ENCODE measurements around the gene CPZ. TPM values are rescaled to one million over a fixed set of nuclear protein-coding genes. Genes with fewer than 3 reads are reported as not detected.

Gene CPZ
- total RNA-seq, 1 donor from 2014 or later: not detected

DNA sequence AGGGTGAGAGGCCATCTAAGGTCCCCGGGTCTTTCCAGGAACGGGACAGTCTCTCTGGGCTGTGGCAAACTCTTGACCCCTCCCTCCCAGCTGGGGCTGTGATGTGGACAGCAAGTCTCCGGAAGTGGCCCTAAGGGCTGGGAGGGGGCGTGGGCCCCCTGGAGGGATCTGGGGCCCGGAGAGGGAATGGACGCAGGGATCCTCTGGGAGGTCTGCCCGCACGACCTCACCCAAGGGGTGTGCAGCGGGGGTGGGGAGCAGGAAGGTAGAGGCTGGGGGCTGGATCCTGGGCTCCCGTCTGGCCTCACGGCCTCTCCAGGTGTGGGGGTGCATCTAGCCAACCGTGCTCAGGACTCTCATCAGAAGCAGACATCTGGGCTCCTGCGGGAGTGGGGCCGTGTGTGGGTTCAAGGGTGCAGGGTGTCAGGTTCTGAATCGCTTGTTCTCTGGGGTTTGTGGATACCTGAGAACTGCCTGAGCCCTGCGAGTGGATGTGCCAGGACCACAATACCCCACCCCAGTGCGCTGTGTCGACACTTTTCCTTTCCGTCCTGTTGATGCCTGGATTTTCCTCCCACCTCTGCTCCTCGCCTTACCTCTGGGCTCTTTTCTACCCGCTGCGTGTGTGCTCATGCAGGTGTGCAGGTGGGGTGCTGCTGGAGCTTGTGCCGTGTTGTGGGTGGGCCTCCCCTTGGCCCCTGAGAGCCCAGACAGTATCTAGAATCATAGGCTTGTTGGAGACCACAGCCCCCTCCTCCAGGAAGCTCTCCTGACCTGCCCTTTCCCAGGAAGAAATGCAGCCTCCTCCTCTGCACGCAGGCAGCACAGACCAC is 915 bp downstream of the CPZ start:
- no peak for DNase-seq (ENCODE audit: low read depth in 2 of 2)

DNA sequence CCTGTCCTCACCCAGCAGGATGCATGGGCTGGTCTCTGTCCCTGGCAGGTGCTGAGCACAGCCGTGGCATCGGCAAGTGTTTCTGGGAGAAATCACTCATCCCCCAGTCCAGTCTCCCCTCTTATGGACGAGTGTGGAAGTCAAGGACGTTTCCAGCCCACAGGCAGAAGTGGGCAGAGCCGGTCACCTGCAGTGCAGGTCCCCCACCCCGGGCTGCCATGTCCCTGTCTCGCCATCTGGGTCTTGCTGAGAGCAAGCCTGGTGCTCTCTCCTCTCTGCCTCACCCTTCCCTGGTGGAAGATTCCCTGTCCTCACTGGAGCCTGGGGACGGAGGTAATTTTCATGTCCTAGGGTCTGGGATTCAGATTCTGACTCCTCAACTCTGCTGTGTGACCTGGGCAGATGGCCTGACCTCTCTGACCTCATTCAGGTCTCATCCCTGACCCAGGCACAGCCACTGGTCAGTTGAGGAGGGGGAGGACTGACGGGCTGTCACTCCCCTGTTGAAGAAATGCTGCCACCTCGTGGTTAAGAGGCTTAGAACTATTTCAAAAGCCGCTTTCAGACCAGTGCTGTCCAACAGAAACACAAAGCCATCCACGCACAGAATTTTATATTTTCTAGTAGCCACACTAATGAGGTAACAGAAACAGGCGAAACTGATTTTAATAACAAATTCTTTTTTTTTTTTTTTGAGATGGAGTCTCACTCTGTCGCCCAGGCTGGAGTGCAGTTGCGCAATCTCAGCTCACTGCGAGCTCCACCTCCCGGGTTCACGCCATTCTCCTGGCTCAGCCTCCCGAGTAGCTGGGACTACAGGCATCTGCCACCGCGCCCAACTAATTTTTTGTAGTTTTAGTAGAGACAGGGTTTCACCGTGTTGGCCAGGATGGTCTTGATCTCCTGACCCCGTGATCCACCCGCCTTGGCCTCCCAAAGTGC is 1.8 kb downstream of the CPZ start:
- peak; percentile 52 to 71 for DNase-seq (ENCODE audit: low read depth in 2 of 2)

DNA sequence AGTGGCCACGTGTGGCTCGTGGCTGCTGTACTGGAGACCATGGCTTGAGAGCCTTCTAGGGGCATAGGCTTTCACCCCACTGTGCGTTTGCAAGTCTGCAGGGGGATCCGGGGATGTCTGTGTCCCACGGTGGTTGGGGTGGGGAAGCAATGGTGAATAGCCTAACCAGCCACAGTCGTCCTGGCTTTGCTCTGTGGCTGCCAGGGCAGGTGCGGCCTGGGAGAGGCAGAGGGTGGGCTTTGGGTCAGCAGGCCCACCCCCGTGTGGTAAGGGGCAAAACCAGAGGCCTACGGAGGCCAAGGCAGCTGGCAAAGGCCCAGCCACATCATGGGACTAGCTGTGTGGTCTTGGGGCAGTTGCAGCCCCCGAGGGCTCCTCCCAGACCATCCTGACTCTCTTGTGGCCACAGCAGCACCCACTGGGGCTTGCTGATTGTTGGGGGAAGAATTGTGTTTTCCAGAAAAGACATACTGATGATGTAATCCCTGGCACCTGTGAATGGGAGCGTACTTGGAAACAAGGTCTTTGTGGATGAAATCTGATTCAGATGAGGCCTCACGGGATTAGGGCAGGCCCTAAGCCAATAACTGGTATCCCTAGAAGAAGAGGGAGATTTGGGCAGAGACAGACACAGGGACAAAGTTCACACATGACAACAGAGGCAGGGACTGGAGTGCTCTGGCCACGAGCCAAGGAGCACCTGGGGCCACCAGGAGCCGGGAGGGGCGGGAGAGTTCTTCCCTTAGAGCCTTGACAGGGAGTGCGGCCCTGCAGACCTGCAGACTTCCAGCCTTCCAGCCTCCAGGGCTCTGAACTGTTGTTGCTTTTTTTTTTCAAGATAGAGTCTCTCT is 2.9 kb downstream of the CPZ start:
- no peak for DNase-seq (ENCODE audit: low read depth in 2 of 2)

DNA sequence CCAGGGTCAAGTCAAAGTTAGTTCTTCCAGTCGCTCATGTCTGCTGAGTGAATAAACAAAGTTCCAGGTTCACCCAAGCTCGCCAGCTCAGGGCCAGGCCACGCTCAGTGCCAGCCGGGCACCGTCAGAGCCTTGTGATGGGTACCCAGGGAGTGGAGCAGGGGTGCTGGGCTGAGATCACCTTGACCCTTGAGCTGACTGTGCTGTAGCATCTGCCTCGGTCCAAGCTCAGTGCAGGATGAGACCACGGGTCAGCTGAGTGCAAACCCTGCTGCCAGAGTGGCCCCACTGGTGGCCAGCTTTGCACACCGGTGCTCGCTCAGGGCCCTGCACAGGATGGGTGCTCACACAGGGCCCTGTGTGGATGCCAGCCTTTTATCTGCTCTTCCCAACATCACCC is 4.3 kb downstream of the CPZ start:
- DNase-seq (ENCODE audit: low read depth in 2 of 2): no peak

DNA sequence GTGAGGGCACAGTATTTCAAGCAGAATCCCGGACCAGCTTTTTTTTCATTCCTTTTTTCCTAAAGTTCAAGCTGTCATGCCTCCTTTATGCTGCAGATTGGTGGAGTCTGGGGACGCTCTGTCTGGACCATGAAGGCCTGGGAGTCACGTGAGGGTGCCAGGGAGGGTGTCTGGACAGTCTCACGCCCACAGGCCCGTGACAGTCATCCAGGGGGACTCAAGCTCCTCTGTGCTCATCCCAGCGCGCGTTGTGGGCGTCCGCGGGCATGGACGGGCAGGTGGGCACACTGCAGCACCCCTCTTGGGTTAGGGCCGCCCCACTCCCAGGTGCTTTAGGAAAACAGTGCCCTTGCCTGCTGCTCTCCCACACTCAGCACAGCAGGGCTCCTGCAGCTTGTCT is 4.8 kb downstream of the CPZ start:
- DNase-seq (ENCODE audit: low read depth in 2 of 2): no peak

DNA sequence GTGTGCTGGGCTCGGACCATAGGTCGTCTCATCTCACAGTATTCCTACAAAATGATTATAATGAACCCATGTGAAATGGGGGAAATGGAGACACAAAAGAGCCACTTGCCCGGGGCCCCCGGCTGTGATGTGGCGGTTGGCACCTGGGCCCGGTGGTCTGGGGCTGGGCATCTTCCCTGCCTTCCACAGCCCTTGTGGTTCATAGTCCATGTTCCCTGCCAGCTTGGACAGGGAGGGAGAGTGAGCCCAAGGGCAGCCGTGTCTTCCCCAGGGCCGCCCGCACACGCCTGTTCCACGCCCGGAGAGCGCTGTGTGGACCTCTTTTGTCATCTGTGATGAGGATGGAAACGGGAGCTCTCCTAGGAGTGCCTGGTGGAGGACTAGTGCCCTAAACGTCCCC is 5.2 kb downstream of the CPZ start:
- DNase-seq (ENCODE audit: low read depth in 2 of 2): no peak

DNA sequence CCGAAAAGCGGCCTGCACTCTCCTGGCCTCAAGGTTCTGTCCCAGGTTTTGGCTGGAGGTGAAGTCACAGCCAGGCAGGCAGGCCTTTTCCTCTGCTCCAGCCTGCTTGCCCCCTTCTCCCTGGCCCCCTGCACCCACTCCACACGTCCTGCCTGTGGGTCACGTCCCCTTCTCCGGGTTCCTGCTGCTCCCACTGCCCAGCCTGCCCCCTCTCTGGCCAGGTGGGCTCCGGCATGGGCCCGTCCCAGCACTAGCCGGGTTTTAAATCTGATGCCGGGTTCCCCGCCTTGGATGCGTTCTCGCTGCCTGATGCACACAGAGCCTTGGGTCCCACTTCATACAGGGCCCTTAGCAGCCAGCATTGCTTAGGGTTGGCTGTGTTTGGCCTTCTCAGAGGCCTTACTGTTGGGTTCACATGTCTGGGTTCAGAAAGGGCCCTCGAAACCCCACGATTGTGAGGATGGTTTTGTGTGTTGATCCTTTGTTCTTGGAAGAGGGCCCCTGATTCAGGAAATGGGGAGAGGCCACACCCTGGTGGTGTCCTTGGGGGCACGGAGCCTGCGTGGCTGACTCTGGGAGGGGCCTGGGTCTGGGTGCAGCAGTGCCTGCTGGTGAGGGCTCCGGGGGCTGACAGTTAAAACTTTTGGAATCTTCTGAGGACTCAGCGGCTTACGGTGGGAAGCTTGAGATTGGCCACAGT is 6.0 kb downstream of the CPZ start:
- no peak for DNase-seq (ENCODE audit: low read depth in 2 of 2)

DNA sequence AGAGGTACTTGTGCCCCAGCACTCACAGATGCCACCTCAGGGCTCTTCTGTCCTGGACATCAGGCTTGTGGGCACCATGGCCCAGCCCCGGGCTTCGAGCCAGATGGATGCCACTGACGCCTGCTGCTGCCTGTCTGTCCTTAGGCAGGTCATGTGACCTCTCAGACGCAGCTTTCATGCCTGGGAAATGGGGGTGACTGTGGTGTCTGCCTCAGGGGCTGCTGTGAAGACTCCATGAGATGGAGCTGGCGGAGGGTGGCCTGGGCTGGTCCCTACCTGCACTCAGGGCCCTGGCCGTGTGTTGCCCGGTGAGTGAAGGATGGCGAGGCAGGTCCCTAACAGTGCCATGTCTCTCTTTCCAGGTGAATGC is 6.5 kb downstream of the CPZ start:
- no peak for DNase-seq (ENCODE audit: low read depth in 2 of 2)

DNA sequence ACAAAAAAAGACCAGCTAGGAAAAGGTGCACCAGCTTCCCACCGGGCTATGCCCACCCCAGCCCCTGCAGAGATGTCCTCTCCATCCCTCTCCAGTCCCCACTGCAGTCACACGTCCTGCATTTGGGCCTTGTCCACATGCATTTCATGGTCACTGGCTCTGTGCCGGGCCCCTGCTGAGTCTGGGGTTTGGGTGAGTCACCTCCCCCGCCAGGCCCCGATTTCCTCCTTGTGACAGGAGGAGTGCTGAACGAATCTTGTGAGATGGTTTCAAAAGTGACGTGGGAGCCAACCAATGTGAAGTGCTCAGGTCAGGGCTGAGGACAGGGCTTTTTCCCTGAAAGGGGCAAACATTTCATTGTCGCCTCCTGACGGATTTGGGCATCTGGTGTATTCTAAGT is 7.1 kb downstream of the CPZ start:
- DNase-seq (ENCODE audit: low read depth in 2 of 2): no peak

DNA sequence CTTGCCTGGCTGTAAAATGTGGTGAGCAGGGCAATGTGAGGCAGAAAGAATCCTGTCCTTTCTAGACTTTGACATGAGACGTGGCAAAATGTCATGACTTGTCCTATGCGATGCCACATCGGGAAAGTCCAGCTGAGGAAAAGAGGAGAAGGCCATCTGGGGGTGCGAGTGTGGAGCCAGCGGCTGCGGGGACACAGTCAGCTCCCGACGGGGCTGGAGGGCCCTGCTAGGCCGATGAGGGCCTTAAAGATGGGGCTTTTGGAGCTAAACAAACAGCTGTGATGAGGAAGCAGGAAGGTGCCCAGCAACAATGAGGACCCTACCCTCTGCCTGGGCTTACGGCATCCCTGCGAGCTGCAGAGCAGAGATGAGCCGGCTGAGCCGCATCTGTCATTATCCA is 7.7 kb downstream of the CPZ start:
- DNase-seq (ENCODE audit: low read depth in 2 of 2): no peak

DNA sequence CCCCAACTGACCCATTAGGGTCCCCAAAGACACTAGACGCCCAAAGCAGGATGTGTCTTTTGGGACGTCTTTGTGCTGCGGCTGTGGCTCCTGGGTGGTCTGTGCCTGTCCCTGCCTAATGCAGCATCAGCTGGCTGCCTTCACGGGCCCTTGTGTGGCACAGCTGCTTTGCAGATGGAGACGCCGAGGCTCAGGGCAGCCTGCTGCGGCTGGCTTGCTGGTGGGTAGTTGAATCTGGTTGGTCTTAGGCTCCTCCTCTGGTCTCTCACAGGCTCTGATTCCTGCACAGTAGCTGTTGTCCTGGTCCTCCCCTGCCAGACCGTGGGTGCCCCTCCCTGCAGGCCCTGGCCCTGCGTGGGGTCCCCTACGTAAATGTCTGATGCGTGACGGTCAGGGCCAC is 8.1 kb downstream of the CPZ start:
- DNase-seq (ENCODE audit: low read depth in 2 of 2): no peak

DNA sequence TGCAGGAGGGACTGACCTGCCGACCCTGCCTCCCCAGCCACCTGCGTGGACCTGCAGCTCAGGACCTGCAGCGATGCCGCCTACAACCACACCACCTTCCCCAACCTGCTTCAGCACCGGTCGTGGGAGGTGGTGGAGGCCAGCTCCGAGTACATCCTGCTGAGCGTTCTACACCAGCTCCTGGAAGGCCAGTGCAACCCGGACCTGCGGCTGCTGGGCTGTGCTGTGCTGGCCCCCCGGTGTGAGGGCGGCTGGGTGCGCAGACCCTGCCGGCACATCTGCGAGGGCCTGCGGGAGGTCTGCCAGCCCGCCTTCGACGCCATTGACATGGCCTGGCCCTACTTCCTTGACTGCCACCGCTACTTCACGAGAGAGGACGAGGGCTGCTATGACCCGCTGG is 8.5 kb downstream of the CPZ start:
- DNase-seq (ENCODE audit: low read depth in 2 of 2): no peak

DNA sequence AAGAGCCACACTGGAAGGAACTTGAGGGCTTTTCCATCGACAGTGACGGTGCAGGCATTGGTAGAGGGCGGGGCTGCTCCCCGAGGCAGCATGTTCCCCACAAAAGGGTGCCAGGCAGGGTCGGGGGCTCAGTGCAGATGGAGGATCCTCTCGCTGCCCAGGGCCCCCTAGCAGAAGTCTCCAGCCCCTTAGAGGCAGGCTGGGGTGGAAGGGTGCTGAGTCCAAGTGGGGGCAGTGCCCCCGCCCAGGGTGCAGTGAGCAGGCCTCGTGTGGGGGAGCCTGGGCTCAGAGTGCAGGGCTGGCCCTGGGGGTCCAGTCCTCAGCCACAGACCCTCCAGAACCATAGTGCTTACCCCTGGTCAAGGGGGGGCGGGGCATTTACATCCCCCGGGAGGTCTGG is 9.0 kb downstream of the CPZ start:
- no peak for DNase-seq (ENCODE audit: low read depth in 2 of 2)

DNA sequence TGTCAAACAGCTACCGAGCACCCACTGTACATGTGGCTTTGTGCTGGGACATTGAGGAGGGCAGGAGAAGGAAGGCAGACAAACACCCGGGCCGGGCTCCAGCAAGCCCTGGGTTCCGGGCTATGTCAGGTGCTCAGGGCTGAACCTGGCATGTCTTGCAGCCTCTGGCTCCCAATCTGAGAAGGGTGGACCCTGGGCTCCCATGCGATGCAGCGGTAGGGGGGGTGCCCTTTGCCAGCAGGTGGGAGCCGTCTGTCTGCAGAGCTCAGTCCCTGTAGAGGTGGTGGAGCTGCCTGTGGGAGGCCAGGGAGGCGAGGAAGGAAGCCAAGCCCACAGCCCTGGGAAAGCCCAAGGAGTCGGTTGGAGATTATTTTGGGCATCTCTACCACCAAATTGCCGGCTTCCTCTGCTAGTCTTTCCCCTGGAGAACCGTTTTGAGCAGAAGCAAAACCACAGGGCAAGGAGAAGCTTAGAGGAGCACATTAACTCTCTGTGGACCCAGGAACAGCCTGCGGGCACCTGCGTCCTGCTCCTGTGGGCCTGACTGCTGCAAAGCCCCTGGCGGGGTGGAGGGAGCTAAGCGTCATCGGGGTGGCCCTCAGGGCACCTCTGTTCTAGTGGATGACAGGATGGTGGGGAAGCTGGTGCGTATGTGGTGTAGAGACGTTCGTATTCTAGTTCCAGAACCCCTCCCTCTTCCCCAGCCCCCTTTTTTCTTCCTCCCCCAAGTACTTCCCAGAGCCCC is 10.3 kb downstream of the CPZ start:
- DNase-seq (ENCODE audit: low read depth in 2 of 2): no peak

DNA sequence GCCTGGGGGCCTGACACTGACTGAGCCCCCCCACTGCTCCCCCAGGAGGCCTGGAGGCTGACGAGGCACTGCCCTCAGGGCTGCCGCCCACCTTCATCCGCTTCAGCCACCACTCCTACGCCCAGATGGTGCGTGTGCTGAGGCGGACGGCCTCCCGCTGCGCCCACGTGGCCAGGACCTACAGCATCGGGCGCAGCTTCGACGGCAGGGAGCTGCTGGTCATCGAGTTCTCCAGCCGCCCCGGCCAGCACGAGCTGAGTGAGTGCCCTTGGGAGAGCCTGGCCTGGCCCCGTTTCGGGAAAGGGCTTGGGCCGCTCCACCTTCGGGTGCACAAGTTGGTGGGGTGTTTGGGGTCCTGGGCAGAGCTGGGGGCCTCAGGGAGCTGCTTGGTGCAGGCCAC is 11.4 kb downstream of the CPZ start:
- DNase-seq (ENCODE audit: low read depth in 2 of 2): no peak

DNA sequence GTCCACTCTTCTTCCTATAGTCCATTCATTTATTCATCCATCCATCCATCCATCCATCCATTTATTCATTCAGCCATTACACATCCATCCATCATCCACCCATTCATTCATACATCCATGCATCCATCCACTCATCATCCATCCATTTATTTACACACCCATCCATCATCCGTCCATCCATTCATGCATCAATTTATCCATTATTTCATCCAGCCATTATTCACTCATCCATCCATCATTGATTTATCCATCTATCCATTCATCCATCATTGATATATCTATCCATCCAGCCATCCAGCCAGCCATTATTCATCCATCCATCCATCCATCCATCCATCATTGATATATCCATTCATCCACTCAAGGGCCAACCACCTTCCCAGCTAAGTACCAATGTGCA is 12.7 kb downstream of the CPZ start:
- no peak for DNase-seq (ENCODE audit: low read depth in 2 of 2)

DNA sequence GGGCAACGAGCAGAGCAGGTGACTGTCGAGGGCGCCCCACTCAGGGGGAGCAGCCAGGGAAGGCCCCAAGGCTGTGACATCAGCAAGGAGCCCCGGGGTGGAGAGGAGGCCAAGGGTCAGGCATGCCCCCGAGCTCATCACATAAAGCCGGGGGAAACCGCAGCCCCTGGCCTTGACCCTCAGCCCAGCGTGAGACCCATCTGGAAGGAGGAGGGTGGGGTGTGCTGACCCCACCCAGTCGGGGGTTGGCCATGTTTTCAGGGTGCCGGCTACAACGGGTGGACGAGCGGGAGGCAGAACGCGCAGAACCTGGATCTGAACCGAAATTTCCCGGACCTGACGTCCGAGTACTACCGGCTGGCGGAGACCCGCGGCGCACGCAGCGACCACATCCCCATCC is 13.9 kb downstream of the CPZ start:
- no peak for DNase-seq (ENCODE audit: low read depth in 2 of 2)

DNA sequence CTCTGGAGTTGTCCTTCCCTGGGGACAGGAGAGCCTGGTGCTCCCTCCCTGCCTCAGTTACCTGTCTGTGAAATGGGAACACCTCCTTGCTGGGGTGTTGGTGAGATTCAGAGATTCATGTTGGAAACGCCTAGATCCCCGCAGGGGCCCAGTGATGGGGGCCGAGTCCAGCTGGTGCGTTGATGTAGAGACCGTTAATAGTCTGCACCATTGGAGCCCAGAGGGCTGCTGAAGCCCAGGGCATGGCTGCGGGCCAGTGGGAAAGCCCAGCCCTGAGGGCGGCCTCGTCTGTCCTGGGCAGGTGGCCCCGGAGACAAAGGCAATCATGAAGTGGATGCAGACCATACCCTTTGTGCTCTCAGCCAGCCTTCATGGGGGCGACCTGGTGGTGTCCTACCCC is 14.4 kb downstream of the CPZ start:
- DNase-seq (ENCODE audit: low read depth in 2 of 2): no peak

DNA sequence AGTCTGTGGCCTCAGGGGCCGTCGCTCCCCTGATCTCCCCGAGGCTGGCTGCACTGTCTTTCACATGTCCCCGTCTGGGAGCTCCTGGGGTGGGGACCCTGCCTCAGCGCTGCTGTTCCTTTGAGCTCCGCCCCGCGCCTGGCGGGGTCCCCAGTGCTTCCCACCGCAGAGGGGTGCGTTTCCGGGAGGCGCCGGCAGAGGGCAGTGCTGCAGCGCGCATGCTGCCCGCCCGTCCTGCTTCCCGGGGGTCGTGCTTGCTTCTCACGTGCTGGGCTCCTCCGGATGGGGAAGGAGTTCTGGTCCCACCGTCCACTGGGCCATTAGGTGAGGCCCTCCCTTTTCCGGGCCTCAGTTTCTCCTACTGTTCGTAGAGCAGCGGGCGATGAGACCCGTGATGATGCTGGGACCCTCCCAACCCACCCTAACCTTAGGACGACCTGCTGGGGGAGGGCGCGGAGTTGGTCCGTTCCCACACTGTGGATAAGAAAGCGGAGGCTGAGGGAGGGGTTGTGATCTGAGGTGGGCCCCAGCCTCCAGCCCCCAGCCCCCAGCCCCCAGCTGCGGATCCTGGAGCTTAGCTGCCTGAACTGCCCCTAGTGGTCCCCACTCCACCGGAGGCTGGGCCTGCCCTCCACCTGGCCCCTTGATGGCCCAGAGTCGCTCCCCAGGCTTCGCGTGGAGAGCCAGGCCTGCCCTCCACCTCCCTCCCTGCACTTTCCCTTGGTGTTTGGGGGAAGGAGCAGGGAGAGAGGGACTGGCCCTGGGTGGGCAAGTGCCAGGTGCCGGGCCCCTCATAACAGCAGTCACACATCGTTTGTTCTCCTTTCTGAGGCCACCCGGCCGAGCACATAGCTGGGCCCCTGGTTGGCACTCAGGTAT is 15.3 kb downstream of the CPZ start:
- DNase-seq (ENCODE audit: low read depth in 2 of 2): peak in 1 of 2 donors; percentile 20
